Hematopoietic multipotent progenitor cell treated with erythropoietin and hydrocortisone succinate and interleukin-3 and kit ligand, for 8 days (in vitro differentiated cells): Measurements from ENCODE around the gene IL12B.
"Not testable (repeated sequence)": the region's sequence is repeated elsewhere in the genome, so short reads cannot be mapped to it uniquely, and the experiment has no call there.

Experiments used
- DNase-seq: peaks from one replicate; pipeline ENCODE4 v3.0.0-alpha.2; 2015

The IL12B gene

GRCh38 chr5:159290741-159291140 is 39.5 kb downstream of the IL12B start:
- no peak for DNase-seq

GRCh38 chr5:159286420-159287035 is 43.8 kb downstream of the IL12B start:
- peak; percentile 71 for DNase-seq

GRCh38 chr5:159274676-159275075 is 55.6 kb downstream of the IL12B start:
- no peak for DNase-seq

- no peak for DNase-seq
Observed at GRCh38 chr5:159273923-159274322, 56.4 kb downstream of the IL12B start.

GRCh38 chr5:159269723-159270122 is 60.6 kb downstream of the IL12B start:
- DNase-seq = no peak

GRCh38 chr5:159266764-159267163 is 63.5 kb downstream of the IL12B start:
- not testable (repeated sequence) for DNase-seq
